GM23338 (cell line): ENCODE data around the gene NFATC1. TPM values are rescaled to one million over a fixed set of nuclear protein-coding genes. Genes with fewer than 3 reads are reported as not detected.

Experiments used
- ATAC-seq: fragments of 200-7000 bp; cut with Tn5 transposase; 3 replicates; pipeline ENCODE4 v1.9.1; 2020
- DNase-seq: peaks from one replicate; pipeline ENCODE4 v3.0.0-alpha.2; 2015; ENCODE audit warnings: low spot score
- H2AFZ ChIP-seq: fragments of 200-600 bp; sonication (generic); 2 replicates; pipeline ENCODE4 v1.8.0; 2016; ENCODE audit warnings: antibody characterized with exemption, mild to moderate bottlenecking, moderate library complexity
- H3F3A ChIP-seq: fragments of 200-600 bp; sonication (generic); replicated peaks from 2 replicates; pipeline ENCODE4 v1.8.0; 2017; ENCODE audit warnings: antibody characterized with exemption, mixed run types, low read depth
- H3K27ac ChIP-seq: fragments of 200-600 bp; sonication (generic); 2 replicates; pipeline ENCODE4 v1.6.1; 2016; ENCODE audit warnings: low read depth
- H3K27me3 ChIP-seq: fragments of 200-600 bp; sonication (generic); 2 replicates; pipeline ENCODE4 v1.8.0; 2016; ENCODE audit warnings: mild to moderate bottlenecking, mixed run types, moderate library complexity; ENCODE audit not compliant: insufficient read depth
- H3K36me3 ChIP-seq: fragments of 200-600 bp; sonication (generic); 2 replicates; pipeline ENCODE4 v1.8.0; 2016; ENCODE audit warnings: mild to moderate bottlenecking; ENCODE audit not compliant: insufficient read depth
- H3K4me1 ChIP-seq: fragments of 200-600 bp; sonication (generic); 2 replicates; pipeline ENCODE4 v1.8.0; 2016; ENCODE audit warnings: mild to moderate bottlenecking, moderate library complexity; ENCODE audit not compliant: insufficient read depth
- H3K4me2 ChIP-seq: fragments of 200-600 bp; sonication (generic); 2 replicates; pipeline ENCODE4 v1.7.1; 2017; ENCODE audit warnings: mixed run types
- H3K4me3 ChIP-seq: fragments of 200-600 bp; sonication (generic); 2 replicates; pipeline ENCODE4 v1.6.1; 2016; ENCODE audit warnings: mixed run types
- H3K79me2 ChIP-seq: fragments of 200-600 bp; sonication (generic); replicated peaks from 2 replicates; pipeline ENCODE4 v1.8.0; 2017; ENCODE audit warnings: mild to moderate bottlenecking; ENCODE audit not compliant: insufficient read depth
- H3K9me2 ChIP-seq: fragments of 200-600 bp; sonication (generic); 2 replicates; pipeline ENCODE4 v1.8.0; 2017; ENCODE audit not compliant: insufficient read depth
- H4K20me1 ChIP-seq: fragments of 200-600 bp; sonication (generic); replicated peaks from 2 replicates; pipeline ENCODE4 v1.8.0; 2017; ENCODE audit warnings: mild to moderate bottlenecking; ENCODE audit not compliant: insufficient read depth
- H3K27ac Mint-ChIP-seq: 2 replicates; pipeline ENCODE4 v1.8.0; 2020; ENCODE audit warnings: inconsistent platforms, mild to moderate bottlenecking, moderate library complexity, mixed read lengths
- H3K27me3 Mint-ChIP-seq: 3 replicates; pipeline ENCODE4 v1.8.0; 2022; ENCODE audit warnings: low read depth, mild to moderate bottlenecking, moderate library complexity, mixed read lengths, inconsistent platforms; ENCODE audit not compliant: insufficient read depth, poor library complexity
- H3K36me3 Mint-ChIP-seq: 3 replicates; pipeline ENCODE4 v1.8.0; 2021; ENCODE audit warnings: low read depth, mild to moderate bottlenecking, inconsistent platforms, moderate library complexity, mixed read lengths
- H3K4me1 Mint-ChIP-seq: 3 replicates; pipeline ENCODE4 v1.8.0; 2020; ENCODE audit warnings: mild to moderate bottlenecking, inconsistent platforms, mixed read lengths
- H3K4me3 Mint-ChIP-seq: 3 replicates; pipeline ENCODE4 v1.8.0; 2021; ENCODE audit warnings: moderate library complexity, mild to moderate bottlenecking, inconsistent platforms, mixed read lengths
- H3K9me3 Mint-ChIP-seq: 3 replicates; pipeline ENCODE4 v1.8.0; 2020; ENCODE audit warnings: moderate library complexity, mild to moderate bottlenecking, inconsistent platforms, mixed read lengths
- CREB1 ChIP-seq: fragments of 250-450 bp; sonication (Bioruptor Pico); IDR thresholded peaks from 2 replicates; pipeline ENCODE4 v1.5.0; 2020; ENCODE audit warnings: low read depth, mild to moderate bottlenecking, moderate library complexity
- ETS1 ChIP-seq: IDR thresholded peaks from 2 replicates; pipeline ENCODE4 v1.6.1; 2016; ENCODE audit warnings: antibody characterized with exemption
- EZH2 ChIP-seq: fragments of 200-600 bp; sonication (generic); IDR thresholded peaks from one replicate; pipeline ENCODE4 v1.8.0; 2017; ENCODE audit warnings: antibody characterized with exemption, mild to moderate bottlenecking, low read depth; ENCODE audit not compliant: unreplicated experiment
- EZH2phosphoT487 ChIP-seq: fragments of 200-600 bp; sonication (generic); IDR thresholded peaks from one replicate; pipeline ENCODE4 v1.8.1; 2018; ENCODE audit warnings: antibody characterized with exemption; ENCODE audit not compliant: unreplicated experiment
- JUNB ChIP-seq: IDR thresholded peaks from one replicate; pipeline ENCODE4 v1.6.1; 2016; ENCODE audit warnings: antibody characterized with exemption; ENCODE audit not compliant: unreplicated experiment
- NANOG ChIP-seq: IDR thresholded peaks from 2 replicates; pipeline ENCODE4 v1.6.1; 2016; ENCODE audit warnings: antibody characterized with exemption, borderline replicate concordance
- STAT1 ChIP-seq: IDR thresholded peaks from one replicate; pipeline ENCODE4 v1.6.1; 2016; ENCODE audit warnings: antibody characterized with exemption; ENCODE audit not compliant: unreplicated experiment
- ZNF114 ChIP-seq: fragments of 250-450 bp; sonication (Bioruptor Pico); IDR thresholded peaks from 2 replicates; pipeline ENCODE4 v1.5.0; 2020; ENCODE audit warnings: mild to moderate bottlenecking, moderate library complexity
- ZNF331 ChIP-seq: fragments of 250-450 bp; sonication (Bioruptor Pico); IDR thresholded peaks from 2 replicates; pipeline ENCODE4 v1.5.0; 2020; ENCODE audit warnings: low read depth, mild to moderate bottlenecking, moderate library complexity
- polyA plus RNA-seq: library from polyadenylated mRNA; unstranded; fragments of >200 nt; fragmentation: Nextera tagmentation; extraction: Ambion mirVana; gene quantifications from 2 replicates; pipeline ENCODE4 v1.2.1, GENCODE V29; 2016
- total RNA-seq: library from RNA; depleted of rRNA; stranded (reverse); fragments of >200 nt; shearing (Covaris generic); gene quantifications from 2 replicates; pipeline ENCODE4 v1.2.3, GENCODE V29; 2014
- TF ChIP-seq, protein P1 (sequence below): IDR thresholded peaks from one replicate; pipeline ENCODE4 v1.6.1; 2018; ENCODE audit warnings: antibody characterized with exemption; ENCODE audit not compliant: unreplicated experiment
- TF ChIP-seq, protein P2 (sequence below), 2 experiments: fragments of 200-600 bp in 1 of 2; sonication (generic) in 1 of 2; conservative IDR thresholded peaks; 2 replicates each; pipeline versions ENCODE4 v1.5.1 to v1.6.1; 2016 to 2017; ENCODE audit warnings: antibody characterized with exemption in 2 of 2, low read depth in 2 of 2, mild to moderate bottlenecking in 2 of 2, moderate library complexity in 1 of 2

Gene NFATC1
- total and polyA plus RNA-seq, 2 experiments from 2014 or later, result 3.9 to 6.4 TPM

DNA sequence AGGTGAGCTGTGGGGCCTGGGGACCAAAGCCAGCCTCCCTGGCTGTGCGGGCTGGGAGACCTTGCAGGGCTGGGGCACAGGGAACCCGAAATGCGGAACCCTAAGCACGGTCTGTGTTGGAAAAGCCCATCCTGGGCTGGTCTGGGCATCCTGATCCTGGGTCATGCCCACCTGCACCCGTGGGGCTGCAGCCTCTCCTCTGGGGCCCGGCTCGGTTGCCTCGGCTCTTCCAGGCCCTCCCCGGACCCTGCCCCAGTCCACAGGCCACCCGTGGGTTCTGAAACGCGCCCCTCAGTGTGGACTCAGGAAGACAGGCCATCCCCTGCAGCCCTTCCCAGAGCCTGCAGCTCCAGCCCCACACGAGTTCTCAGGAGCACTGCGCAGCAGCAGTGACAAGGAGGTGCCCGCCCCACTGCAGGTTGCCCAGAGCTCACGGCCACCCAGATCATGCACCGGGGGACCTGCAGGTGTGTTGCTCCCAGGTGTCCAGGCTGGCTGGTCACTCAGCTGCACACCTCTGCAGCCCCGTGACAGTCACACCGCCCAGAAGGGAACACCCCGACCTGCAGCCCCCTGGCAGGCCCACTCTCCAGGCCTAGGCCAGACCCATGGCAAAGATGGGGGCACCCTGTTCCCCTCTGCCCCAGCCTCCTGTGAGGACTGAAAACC is 12.2 kb upstream of the NFATC1 start (continued):
- TF ChIP-seq, protein P1, sequence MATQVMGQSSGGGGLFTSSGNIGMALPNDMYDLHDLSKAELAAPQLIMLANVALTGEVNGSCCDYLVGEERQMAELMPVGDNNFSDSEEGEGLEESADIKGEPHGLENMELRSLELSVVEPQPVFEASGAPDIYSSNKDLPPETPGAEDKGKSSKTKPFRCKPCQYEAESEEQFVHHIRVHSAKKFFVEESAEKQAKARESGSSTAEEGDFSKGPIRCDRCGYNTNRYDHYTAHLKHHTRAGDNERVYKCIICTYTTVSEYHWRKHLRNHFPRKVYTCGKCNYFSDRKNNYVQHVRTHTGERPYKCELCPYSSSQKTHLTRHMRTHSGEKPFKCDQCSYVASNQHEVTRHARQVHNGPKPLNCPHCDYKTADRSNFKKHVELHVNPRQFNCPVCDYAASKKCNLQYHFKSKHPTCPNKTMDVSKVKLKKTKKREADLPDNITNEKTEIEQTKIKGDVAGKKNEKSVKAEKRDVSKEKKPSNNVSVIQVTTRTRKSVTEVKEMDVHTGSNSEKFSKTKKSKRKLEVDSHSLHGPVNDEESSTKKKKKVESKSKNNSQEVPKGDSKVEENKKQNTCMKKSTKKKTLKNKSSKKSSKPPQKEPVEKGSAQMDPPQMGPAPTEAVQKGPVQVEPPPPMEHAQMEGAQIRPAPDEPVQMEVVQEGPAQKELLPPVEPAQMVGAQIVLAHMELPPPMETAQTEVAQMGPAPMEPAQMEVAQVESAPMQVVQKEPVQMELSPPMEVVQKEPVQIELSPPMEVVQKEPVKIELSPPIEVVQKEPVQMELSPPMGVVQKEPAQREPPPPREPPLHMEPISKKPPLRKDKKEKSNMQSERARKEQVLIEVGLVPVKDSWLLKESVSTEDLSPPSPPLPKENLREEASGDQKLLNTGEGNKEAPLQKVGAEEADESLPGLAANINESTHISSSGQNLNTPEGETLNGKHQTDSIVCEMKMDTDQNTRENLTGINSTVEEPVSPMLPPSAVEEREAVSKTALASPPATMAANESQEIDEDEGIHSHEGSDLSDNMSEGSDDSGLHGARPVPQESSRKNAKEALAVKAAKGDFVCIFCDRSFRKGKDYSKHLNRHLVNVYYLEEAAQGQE, result no peak

DNA sequence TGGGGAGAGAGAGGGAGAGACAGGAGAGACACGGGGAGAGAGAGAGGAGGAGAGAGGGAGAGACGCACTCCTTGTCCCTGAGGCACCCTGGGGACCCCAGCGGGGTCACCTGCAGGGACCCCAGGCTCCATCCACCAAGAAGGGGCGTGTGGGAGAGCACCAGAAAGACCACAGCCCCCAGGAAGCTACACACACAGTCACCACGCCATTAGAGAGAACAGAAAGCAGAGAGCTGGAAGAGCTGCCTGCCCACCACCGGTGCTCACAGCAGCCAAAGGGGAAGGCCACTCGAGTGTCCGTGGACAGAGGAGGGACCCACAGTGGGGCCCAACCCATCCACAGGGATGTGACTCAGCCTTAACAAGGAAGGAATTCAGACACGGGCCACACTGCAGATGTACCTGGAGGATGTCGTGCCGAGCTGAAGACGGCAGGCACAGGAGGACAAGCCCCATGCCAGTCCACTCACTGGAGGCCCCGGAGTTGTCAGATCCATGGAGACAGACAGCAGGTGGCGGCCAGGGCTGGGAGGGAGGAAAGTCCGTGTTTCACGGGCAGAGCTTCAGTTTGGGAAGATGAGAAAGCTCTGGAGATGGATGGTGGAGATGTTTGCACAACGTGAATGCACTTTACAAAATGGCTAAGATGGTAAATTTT is 11.5 kb upstream of the NFATC1 start:
- no peak for ATAC-seq
- Mint-ChIP-seq H3K27ac (no peak overlapping the region), H3K9me3 (no peaks in the 10 kb centered on the region), H3K27me3 (peaks cover 15% of the 10 kb centered on the region), H3K36me3 (no peaks in the 10 kb centered on the region), H3K4me1 (peaks cover 12% of the 10 kb centered on the region), H3K4me3 (no peak overlapping the region)
- no peaks in the 10 kb centered on the region for H3F3A ChIP-seq
- no peaks in the 10 kb centered on the region for H3K9me2 ChIP-seq
- peaks cover 3% of the 10 kb centered on the region; the same call in 1 of the 2 replicates for H3K27me3 ChIP-seq
- H2AFZ ChIP-seq, result no peak overlapping the region
- no peaks in the 10 kb centered on the region for H3K36me3 ChIP-seq
- no peak for DNase-seq
- no peak overlapping the region for H3K4me3 ChIP-seq
- H4K20me1 ChIP-seq, result no peaks in the 10 kb centered on the region
- no peak overlapping the region for H3K4me2 ChIP-seq
- H3K79me2 ChIP-seq, result no peaks in the 10 kb centered on the region
- H3K27ac ChIP-seq, result no peak overlapping the region
- no peaks in the 10 kb centered on the region for H3K4me1 ChIP-seq
- TF ChIP-seq CREB1 (CRISPR knock-in tag) (no peak), STAT1 (no peak), ZNF114 (CRISPR knock-in tag) (no peak), EZH2 (no peak), ETS1 (no peak), EZH2phosphoT487 (no peak), ZNF331 (CRISPR knock-in tag) (no peak), NANOG (no peak), JUNB (no peak)
- TF ChIP-seq, protein P1, result no peak
- TF ChIP-seq, protein P2, sequence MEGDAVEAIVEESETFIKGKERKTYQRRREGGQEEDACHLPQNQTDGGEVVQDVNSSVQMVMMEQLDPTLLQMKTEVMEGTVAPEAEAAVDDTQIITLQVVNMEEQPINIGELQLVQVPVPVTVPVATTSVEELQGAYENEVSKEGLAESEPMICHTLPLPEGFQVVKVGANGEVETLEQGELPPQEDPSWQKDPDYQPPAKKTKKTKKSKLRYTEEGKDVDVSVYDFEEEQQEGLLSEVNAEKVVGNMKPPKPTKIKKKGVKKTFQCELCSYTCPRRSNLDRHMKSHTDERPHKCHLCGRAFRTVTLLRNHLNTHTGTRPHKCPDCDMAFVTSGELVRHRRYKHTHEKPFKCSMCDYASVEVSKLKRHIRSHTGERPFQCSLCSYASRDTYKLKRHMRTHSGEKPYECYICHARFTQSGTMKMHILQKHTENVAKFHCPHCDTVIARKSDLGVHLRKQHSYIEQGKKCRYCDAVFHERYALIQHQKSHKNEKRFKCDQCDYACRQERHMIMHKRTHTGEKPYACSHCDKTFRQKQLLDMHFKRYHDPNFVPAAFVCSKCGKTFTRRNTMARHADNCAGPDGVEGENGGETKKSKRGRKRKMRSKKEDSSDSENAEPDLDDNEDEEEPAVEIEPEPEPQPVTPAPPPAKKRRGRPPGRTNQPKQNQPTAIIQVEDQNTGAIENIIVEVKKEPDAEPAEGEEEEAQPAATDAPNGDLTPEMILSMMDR (conservative IDR thresholded peaks at IDR 0.05; ENCODE audit: low read depth in 2 of 2), result no peak
